ENCODE results near the gene SPECC1L. TPM values are rescaled to one million over a fixed set of nuclear protein-coding genes. Genes with fewer than 3 reads are reported as not detected.

The SPECC1L gene
- total and polyA plus RNA-seq, 2 of the 8 experiments (the other 6 are each of a cell fraction or from before 2014, with no cell fraction given), result 15.7 to 61.6 TPM

GRCh38 chr22:24232124-24232523, 38.5 kb upstream of the SPECC1L start:
- Histone ChIP-seq H2BK12ac (ENCODE audit: low read depth, low read length) (no peak overlapping the region), H2BK120ac (replicated peaks; ENCODE audit: low read depth, low read length) (no peak overlapping the region), H2BK15ac (ENCODE audit: low read length) (no peak overlapping the region), H3K79me2 (ENCODE audit: control insufficient read depth in 1 of 2, insufficient read depth in 2 of 2, low read length in 2 of 2) (no peaks in the 10 kb centered on the region), H2BK20ac (ENCODE audit: low read length) (no peak overlapping the region), H2AK5ac (ENCODE audit: low read depth, low read length) (no peak overlapping the region), H3K27ac (ENCODE audit: low read depth, low read length) (no peak overlapping the region), H4K91ac (replicated peaks; ENCODE audit: insufficient read length, low read length) (no peak overlapping the region), H3K23ac (ENCODE audit: insufficient read length) (no peak overlapping the region), H3K36me3 (ENCODE audit: control insufficient read depth in 2 of 4, insufficient read depth in 4 of 4, low read length in 3 of 4) (no peaks in the 10 kb centered on the region), H3K18ac (ENCODE audit: extremely low read depth, low read length) (no peak overlapping the region), H3K9me3 (ENCODE audit: insufficient read depth in 2 of 2, low read depth in 1 of 2, low read length in 1 of 2) (no peaks in the 10 kb centered on the region), H3K9ac (replicated peaks in 1 of 4; ENCODE audit: extremely low read depth in 1 of 4, low read depth in 3 of 4, low read length in 3 of 4) (no peak overlapping the region), H3K4me1 (replicated peaks in 1 of 4; ENCODE audit: control insufficient read depth in 3 of 4, insufficient read depth in 4 of 4, low read length in 3 of 4) (peaks cover 0 to 5% (median 4%) of the 10 kb centered on the region in 4 experiments; a peak in 3 of 7 replicates), H3K23me2 (ENCODE audit: low read depth, low read length) (no peaks in the 10 kb centered on the region), H3K14ac (ENCODE audit: insufficient read length) (no peak overlapping the region), H3K79me1 (ENCODE audit: low read depth, low read length) (no peaks in the 10 kb centered on the region), H3K4ac (replicated peaks; ENCODE audit: insufficient read length, low read depth, low read length) (no peak overlapping the region), H3K27me3 (replicated peaks in 1 of 4; ENCODE audit: control insufficient read depth in 3 of 4, extremely low read depth in 1 of 4, insufficient read depth in 3 of 4, low read length in 3 of 4) (no peaks in the 10 kb centered on the region; a peak in 2 of 7 replicates), H2AFZ (ENCODE audit: low read length) (no peak overlapping the region), H2BK5ac (ENCODE audit: low read depth, low read length) (no peak overlapping the region), H3K4me2 (ENCODE audit: insufficient read depth in 1 of 2, low read depth in 2 of 2, low read length in 2 of 2) (no peak overlapping the region), H3K4me3 (ENCODE audit: extremely low read depth in 1 of 4, insufficient read depth in 2 of 4, low read depth in 3 of 4, low read length in 4 of 4) (no peak overlapping the region), H3K56ac (replicated peaks; ENCODE audit: insufficient read length, low read depth, low read length) (no peak overlapping the region), H4K20me1 (replicated peaks in 1 of 2; ENCODE audit: control insufficient read depth in 1 of 2, insufficient read depth in 2 of 2, low read length in 2 of 2) (no peaks in the 10 kb centered on the region), H4K5ac (ENCODE audit: insufficient read length, low read depth, low read length) (no peak overlapping the region), H4K8ac (ENCODE audit: extremely low read depth, insufficient read depth, low read length) (no peak overlapping the region; the same call in 1 of the 2 replicates)
- DNase-seq (ENCODE audit: low read depth in 1 of 2, low spot score in 2 of 2) (no peak), FAIRE-seq (no peak)
- TF ChIP-seq KDM1A (IDR thresholded peaks at IDR 0.05; ENCODE audit: borderline replicate concordance, low read length) (no peak), EZH2 (IDR thresholded peaks at IDR 0.05; ENCODE audit: low read depth, low read length, severe bottlenecking) (no peak), SIRT6 (IDR thresholded peaks at IDR 0.05; ENCODE audit: low read length) (no peak), TCF12 (IDR thresholded peaks at IDR 0.05; ENCODE audit: low read depth, low read length) (no peak), CEBPB (IDR thresholded peaks at IDR 0.05; ENCODE audit: low read depth, low read length) (no peak), ZNF274 (IDR thresholded peaks at IDR 0.05; ENCODE audit: borderline replicate concordance, extremely low read depth, low read length) (no peak), SUZ12 (IDR thresholded peaks at IDR 0.05; ENCODE audit: low read length) (no peak)
- CTCF ChIA-PET (ENCODE audit: partially characterized antibody), result interaction anchor here (0.8 to 6.9 kb wide), 19 partner anchors 8 to 170 kb away, joined by 3 to 96 read pairs (median 5); partner anchors contain the start of gene GGT5
- WGBS, 2 experiments (ENCODE audit: extremely low coverage in 1 of 2, insufficient coverage in 1 of 2, insufficient read length in 1 of 2, insufficient replicate concordance in 2 of 2, low coverage in 1 of 2, low lambda C conversion rate in 2 of 2, missing lambda C conversion rate in 1 of 2), result 70% methylated on average over 3 of the region's 6 CpGs; no CpG with 5 or more reads in 1 of the 2 experiments
- POLR2A ChIA-PET (ENCODE audit: partially characterized antibody), result no interaction called here
